GM19239 (cell line): ENCODE results near the gene VSTM2A.
"Not testable (repeated sequence)": the region's sequence is repeated elsewhere in the genome, so short reads cannot be mapped to it uniquely, and the experiment has no call there.

Experiments used
- DNase-seq: peaks from one replicate; pipeline ENCODE4 v3.0.0; 2011; ENCODE audit warnings: low spot score; ENCODE audit not compliant: insufficient read length
- FAIRE-seq: peaks from 2 replicates; lab custom pipeline; 2011; peaks lifted over from hg19 to GRCh38; lab: Jason Lieb, UNC

The VSTM2A gene, protein sequence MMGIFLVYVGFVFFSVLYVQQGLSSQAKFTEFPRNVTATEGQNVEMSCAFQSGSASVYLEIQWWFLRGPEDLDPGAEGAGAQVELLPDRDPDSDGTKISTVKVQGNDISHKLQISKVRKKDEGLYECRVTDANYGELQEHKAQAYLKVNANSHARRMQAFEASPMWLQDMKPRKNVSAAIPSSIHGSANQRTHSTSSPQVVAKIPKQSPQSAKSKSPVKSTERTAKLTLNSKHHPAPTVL

DNA sequence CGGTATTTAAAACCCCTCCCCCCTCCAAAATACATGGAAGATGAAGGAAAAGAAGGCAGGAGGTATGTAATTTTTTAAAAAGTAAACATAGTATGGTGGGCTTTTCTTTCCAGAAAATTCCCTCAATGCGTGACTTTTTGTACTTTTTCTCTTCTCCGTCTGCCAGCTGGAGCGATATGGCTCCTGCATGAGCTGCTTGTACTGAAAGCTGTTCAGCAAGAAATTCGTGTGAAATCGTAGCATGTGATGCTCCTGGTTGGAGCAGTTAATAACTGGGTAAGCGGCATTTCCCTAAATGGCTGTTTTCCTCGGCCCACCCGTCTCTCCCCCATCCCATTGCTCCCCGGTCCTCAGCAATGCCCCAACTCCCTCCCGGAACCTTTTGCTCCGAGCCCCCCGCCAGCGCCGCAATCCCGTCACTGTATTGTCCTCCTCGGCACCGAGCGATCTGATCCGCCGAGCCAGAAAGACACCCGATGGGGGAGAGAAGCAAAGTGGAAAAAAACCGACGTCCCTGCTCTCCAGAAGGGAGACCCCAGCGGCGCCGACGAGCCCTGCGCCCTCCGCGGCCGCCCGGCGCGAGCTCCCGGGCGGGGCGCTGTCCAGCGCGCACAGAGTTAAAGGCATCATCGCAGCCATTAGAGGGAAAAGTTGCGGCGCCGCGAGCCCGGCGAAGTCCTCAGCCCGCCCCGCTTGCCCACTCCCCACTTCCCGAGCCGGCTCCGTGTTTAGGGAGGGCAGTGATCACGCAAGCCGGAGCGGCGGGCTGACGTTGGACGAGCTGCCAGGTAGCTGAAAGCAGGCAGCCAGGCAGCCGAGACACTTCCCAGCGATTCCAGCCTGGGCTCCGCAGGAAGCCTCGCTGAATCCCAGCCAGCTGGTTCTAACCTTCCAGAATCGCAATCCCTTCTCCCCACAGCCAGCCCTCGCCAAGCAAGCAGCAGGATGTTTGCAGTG lies at the start of gene VSTM2A:
VSTM2A (plus strand) TSS at position 707 of the 957 bp plus-strand sequence. CDS start 356 bp downstream, outside the sequence.
- FAIRE-seq = no peak
- no peak for DNase-seq

DNA sequence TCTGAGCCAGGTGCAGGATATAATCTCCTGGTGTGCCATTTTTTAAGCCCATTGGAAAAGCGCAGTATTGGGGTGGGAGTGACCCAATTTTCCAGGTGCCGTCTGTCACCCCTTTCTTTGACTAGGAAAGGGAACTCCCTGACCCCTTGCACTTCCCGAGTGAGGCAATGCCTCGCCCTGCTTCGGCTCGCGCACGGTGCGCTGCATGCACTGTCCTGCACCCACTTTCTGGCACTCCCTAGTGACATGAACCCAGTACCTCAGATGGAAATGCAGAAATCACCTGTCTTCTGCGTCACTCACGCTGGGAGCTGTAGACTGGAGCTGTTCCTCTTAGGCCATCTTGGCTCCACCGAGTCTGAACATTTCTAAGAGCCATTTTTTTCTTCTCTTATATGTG lies 37.6 kb upstream of the VSTM2A start:
- FAIRE-seq, DNase-seq: not testable (repeated sequence)

DNA sequence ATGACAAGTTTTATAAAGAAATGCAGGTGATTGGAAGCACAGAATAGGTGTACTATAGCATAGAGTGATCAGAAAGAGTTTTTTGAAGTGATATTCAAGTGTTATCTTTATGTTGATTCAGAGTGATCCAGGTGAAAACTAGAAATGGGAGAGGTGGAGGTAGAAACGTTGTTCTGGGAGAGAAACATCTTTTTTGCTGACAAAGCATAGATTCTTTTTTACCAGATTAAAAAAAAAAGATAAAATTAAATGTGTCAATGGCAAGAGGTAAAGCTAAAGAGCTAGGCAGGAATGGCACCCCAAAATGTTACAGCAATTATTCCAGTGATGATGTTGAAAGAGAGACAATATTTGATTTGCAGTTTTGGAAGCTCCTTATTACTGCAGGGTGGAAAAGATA lies 12.6 kb upstream of the VSTM2A start:
- FAIRE-seq (no peak), DNase-seq (no peak)

DNA sequence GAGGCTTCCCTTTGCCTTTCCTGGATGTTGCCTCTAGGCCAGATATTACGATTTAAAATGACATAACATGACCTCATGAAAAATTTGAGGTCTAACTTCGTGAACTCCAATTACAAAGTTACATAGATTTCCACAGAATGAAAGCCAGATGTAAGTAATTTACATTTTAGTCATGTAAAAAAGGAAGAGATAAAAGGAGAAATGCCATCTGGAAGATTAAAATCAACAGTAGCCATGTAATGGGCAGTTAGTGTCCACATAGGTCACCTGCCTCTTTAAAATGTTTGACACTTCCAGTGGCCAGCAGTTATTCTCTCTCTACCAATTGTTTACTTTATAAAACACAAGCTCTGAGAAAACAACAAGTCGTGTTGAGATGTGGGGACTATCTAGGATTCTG lies 4.1 kb upstream of the VSTM2A start:
- DNase-seq = no peak
- no peak for FAIRE-seq

DNA sequence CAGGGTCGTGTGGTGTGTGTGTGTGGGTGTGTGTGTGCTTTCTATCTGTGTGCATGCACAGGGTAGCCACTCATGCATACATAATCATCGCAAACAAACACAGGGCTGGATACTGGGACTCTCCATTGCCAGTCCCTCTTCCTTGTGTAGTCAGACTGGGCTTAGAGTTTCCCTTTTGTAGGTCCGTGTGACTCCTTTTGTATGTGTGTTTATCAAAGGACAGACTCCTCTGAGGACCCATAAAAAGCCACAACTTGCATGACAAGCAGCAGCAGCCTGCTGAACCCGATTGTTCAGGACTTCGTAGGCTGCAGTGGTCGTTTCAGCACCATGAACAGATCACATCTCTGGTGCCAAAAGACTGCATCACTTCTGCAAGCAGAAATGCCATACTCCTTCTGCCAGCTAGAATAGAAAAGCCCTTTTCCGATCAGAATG lies 895 bp downstream of the VSTM2A start:
- FAIRE-seq (no peak), DNase-seq (no peak)

DNA sequence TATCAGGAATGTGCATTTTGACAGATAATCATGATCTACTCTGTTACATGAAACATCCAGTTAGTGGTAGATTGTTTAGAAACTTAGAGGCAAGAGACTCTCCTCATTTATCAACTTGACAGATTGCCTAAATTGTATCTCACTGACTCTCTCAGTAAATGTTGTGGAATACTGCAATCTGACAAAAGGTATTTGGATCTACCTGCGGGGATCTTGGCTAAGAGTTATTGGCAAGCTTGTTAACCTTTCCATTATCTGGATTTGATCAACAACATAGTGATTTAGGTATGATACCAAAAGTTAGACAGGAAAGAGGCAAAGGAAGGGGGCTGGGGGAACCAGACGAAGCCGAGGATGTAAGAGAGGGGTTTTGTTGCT lies 2.0 kb downstream of the VSTM2A start:
- DNase-seq (no peak), FAIRE-seq (no peak)

DNA sequence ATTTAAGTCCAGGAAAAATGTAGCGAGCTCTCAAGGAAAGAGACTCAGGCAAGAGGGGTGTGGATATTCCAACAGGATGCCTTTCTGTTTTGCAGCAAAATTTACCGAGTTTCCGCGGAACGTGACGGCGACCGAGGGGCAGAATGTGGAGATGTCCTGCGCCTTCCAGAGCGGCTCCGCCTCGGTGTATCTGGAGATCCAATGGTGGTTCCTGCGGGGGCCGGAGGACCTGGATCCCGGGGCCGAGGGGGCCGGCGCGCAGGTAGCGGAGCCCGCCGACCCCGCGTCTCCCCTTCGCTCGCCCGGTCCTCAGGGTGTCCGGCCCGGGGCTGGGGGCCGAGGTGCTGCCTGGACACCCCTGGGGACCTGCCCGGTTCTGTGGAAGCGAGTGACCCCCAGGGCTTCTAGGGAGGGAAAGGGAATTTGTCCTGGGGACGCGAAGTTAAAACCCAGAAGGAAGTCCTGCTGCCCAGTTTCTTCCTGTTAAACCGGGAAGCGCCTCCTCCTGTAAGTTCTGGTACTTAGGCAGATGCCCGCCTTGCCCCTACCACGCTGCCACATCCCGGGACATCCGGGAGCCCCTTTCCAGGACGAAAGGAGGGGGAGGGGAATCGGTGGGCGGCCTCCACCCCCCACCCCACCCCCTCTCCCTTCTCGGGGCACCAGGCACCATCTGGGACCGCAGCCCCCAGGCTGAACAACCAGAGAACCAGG lies 2.5 kb downstream of the VSTM2A start:
- DNase-seq (no peak), FAIRE-seq (no peak)

DNA sequence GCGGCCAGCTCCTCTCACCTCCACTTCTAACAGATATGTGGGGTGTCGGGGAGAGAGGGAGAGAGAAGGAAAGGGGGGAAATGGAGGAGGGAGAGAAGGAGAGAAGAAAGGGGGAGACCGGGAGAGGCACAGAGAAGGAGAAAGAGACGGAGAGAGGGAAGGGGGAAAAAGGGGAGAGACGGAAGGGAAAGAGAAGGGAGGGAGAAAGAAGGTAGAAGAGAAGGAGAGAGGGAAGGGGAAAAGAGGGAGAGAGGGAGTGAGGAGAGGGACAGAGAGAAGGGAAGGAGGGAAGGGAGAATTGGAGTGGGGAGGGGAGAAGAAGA lies 3.0 kb downstream of the VSTM2A start:
- DNase-seq (no peak), FAIRE-seq (no peak)

DNA sequence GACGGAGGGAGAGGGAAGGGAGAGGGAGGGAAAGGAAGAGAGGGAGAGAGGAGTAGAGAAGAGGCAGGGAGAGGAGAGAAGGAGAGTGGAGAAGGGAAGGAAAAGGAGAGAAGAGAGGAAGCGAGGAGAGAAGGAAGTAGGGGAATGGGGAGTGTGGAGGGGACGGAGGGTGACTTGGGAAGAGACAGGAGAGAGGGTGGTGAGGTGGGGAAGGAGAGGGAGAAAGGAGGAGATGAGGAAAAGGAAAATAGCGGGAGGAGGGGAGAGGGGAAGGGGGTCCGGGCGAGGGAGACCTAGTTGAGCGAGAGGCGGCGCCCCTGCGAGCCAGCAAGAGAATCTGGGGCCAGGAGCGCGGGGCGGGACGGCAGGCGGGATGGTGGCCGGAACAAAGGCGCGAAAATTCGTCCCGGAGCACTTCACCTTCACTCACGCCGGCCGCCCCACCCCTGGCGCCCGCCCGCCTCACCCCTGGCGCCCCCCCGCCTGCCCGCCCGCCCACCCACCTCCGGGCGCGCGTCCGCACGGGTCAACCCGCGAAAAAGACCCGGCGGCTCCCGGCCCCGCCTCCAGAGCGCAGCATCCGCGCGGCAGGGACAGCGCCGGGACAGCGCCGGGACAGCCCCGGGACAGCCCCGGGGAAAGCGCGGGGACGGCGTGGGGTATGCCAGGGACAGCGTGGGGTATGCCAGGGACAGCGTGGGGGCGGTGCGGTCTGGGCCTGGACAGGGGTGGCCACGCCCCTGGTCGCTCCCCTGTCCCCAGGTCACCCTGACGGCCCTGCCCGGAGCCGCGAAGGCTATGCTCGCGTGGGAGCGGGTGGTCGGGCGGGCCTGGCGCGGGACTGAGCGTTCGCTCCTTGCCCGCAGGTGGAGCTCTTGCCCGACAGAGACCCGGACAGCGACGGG lies 4.2 kb downstream of the VSTM2A start:
- FAIRE-seq = no peak
- DNase-seq = no peak

DNA sequence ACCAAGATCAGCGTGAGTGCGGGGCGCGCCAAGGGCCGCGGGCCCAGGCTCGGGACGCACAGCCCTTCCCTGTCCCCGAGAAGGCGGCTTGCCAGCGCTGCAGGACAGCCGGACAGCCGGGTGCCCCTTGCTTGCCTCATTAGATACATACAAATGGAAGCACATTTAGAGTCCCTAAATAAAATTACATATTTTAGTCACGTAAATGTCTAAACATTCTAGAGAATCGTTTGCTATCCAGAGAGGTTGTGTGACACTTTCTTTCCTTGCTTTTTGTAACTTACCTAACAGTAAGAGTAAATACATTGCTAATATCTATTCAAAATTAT lies 4.8 kb downstream of the VSTM2A start:
- DNase-seq = no peak
- FAIRE-seq = no peak

DNA sequence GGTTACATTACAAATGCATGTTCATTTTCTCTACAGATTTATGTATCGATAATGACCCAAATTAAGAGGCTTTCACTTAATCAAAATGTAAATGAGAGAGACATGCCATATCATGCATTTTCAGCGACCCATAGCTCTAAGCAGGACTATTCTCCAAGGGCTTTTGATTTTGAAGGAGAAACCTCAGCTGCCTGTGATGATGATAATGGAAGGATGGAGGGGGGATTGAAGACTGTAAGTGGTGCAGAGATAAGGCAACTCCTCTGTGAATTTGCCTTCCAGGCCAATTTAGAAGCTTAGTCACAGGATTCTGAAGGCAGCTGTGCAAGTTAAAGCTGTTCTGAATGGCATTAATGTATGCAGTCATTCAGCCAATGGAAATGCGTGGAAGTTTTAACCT lies 8.3 kb downstream of the VSTM2A start:
- no peak for FAIRE-seq
- DNase-seq = no peak

DNA sequence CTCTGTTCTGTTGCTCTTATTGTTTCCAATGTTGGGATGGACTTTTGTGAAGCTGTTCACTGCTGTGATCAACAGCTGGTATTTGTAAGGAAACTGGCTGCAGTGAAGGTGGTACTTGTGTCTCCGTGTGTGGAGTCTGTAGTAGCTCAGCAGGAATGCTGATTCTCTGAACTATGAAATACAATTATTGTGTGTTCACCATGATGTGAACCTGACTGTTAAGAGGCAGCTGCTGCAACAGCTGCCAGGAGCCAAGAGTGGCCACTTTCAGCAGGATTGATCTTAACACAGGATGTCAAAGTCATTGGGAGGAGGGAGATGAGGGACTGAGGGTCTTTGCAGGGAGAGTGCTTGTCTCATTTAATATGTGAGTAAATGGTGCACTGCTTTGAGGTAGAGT lies 13.9 kb downstream of the VSTM2A start:
- no peak for DNase-seq
- no peak for FAIRE-seq

DNA sequence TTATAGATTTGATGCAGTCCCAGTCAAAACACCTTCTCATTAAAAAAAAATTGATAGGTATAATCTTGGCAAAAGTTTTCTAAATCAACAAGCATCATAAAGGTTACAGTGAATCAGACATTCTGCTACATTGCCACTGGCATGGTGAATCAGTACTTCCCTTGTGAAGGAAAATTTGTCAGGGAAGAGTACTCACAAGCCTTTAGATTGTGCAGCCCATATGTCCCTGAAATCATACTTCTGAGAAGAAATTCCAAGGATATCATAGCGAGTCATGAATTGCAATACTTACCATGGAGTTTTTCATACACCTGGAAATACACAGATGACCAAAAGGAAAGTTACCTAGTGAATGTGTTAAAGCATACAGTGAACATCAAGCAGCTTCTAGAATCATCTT lies 17.2 kb downstream of the VSTM2A start:
- DNase-seq (no peak), FAIRE-seq (no peak)

DNA sequence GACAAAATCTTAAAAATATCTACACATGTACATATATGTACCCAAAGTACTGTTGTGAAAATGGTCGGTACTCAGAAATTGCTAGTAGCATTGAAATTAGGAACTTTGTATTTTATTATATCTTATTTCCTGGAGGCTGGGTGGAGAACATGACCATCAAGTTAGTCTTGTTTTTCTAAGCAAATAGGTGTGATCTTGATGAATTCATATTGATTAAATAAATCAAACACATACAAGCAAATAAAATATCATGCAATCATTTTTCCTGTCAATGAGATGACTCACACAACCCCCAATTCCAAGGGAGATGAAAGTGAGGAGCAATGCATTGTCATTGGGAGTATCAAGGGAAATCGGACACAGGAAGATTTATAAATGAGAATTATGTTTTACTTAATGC lies 18.0 kb downstream of the VSTM2A start:
- no peak for DNase-seq
- FAIRE-seq = no peak

DNA sequence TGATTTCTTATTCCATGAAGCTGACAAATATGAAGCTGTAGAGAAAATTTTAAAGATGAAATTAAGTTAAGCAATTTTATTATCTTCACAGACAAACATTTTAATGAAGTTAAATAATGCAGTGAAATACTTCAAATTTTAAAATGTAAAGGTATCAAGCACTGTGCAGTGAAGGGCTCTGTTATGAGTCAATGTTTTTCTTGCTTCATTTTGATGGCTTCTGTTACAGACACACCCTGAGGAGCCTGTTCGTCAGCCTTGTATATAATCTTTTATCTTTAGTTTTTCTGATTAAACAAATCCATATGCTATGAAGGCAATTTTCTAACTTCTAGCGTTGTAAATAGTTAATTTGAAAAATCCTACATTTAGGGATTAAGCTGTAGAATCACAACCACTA lies 18.5 kb downstream of the VSTM2A start:
- no peak for DNase-seq
- FAIRE-seq = no peak

DNA sequence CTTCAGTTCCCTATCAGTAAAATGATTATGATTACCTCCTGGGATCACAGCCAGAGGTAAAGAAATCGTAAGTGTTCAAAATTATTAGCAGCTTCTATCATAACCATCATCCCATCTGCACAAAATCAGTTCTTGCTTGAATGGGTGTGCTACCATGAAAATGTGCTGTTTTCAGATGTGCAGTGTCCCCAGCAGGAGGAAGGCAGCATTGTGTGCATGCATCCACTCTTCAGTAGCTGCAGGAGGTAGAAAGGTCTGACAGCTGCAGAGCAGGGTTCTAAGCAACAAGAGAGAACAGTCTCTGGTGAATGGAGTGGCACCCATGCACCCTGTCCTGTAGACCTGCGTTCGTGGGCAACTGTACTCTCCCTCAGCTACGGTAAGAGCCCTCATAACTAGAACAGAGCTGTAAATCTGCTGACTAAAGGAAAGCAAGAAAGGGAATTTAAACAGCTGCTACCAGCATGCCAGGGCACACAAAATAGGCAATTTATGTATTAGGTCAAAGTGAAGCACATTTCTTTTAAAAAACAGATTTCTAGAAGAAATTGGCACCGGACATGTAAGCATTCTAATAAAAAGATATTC lies 21.2 kb downstream of the VSTM2A start:
- DNase-seq (no peak), FAIRE-seq (no peak)

DNA sequence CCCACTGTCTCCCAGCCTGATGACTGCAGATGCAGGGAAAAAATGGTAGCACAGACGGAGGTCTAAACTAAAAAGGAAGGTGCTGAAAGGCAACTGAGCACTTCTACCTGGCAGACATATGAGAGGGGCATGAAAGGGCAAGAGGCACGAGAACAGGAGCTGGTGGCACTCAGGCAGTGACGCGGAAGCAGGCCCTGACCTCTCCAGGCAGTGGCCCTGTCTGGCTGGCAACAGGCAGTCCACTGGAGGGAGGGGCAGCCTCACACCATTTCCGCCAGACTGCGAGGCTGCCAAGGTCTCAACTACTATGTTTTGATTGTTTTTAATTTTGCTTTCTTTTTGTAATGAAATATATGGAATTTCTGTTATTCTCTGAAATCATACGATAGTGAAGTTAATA lies 23.3 kb downstream of the VSTM2A start:
- DNase-seq = no peak
- FAIRE-seq = no peak

DNA sequence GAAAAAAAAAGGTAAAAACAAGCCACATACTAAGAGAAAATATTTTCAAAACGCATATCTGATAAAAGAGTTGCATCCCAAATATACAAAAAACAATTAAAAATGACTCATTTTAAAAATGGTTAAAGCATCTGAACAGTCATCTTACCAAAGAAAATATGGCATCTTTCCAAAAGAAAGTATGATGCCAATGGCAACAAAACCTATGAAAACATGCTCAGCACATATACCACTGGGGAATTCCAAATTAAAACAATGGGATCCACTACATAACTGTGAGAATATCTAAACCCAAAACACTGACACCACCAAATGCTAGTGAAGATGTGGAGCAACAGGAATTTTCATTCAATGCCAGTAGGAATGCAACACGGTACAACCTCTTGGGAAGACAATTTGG lies 39.3 kb downstream of the VSTM2A start:
- no peak for DNase-seq
- FAIRE-seq = no peak

DNA sequence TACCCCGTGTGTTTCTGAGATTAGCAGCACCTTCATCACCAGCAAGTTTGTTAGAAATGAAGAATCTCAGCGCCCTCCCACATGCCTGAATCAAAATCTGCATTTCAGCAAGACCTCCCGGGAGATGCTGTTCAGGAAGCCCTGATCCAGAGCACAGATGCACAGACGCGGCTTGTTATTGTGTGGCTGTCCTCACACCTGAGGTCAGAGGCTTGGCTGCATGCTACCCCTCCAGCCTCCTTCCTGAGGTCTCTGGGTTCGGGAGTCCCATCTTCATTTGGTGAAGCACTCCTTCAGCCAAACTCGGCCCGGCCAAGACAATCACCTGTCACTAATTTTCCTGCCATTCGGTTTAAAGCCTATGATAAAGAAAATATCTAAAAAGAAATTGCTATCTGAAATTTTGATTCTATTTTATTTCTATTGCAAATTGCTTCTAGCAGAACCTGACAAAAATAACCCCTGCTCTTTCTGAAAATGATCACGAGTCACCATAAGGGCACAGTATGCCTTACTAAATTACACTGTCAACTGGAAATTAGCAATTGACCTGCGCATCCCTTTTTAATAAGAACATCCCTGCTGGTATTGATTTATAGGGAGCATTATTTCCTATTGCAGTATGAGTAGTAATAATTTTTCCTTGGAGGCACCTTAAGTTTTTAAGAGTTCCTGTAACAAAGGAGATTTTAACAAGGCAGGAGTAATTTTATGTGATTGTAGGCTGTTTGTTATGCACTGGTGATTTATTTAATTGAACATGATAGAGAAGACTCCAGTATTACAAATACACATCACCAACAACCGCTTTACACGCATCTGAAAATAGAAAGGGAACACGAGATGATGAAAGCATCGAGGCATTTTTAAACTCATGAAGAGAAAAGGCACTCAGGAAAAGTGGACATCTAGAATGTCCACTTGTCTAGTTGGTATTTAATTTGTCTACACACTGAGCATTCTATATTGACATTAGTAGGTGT lies 49.5 kb downstream of the VSTM2A start:
- DNase-seq (no peak), FAIRE-seq (no peak)
